Inflammatory macrophage (primary cell): ENCODE data around the gene FOXK1.
"Not testable (repeated sequence)": the region's sequence is repeated elsewhere in the genome, so short reads cannot be mapped to it uniquely, and the experiment has no call there.

Source experiments
- DNase-seq, 2 donors: peaks; one replicate each; pipeline ENCODE4 v3.0.0-alpha.2; 2020 to 2022

The FOXK1 gene

GRCh38 chr7:4787947-4788626 lies 106.0 kb downstream of the FOXK1 start:
- no peak for DNase-seq

GRCh38 chr7:4788627-4789189 lies 106.6 kb downstream of the FOXK1 start:
- DNase-seq: no peak

- no peak for DNase-seq
These were observed 107.3 kb downstream of the FOXK1 start for GRCh38 chr7:4789194-4790077.

- no peak for DNase-seq
These were observed 108.0 kb downstream of the FOXK1 start for GRCh38 chr7:4790078-4790465.

- no peak for DNase-seq
These were observed 108.5 kb downstream of the FOXK1 start for GRCh38 chr7:4790516-4790991.

GRCh38 chr7:4791101-4791737 lies 109.1 kb downstream of the FOXK1 start:
- no peak for DNase-seq

GRCh38 chr7:4791738-4792536 lies 109.8 kb downstream of the FOXK1 start:
- peak; percentile 68 to 69 for DNase-seq

GRCh38 chr7:4792537-4793126 lies 110.5 kb downstream of the FOXK1 start:
- DNase-seq: no peak

GRCh38 chr7:4793385-4793993 lies 111.4 kb downstream of the FOXK1 start:
- DNase-seq: not testable (repeated sequence)

GRCh38 chr7:4794171-4794570 lies 112.1 kb downstream of the FOXK1 start:
- not testable (repeated sequence) for DNase-seq

- DNase-seq: peak in 1 of 2 donors; percentile 24
These were observed 112.7 kb downstream of the FOXK1 start for GRCh38 chr7:4794591-4795350.

- no peak for DNase-seq
These were observed 114.4 kb downstream of the FOXK1 start for GRCh38 chr7:4796453-4796852.

GRCh38 chr7:4797858-4798705 lies 116.0 kb downstream of the FOXK1 start:
- peak; percentile 45 to 46 for DNase-seq

- DNase-seq: no peak
These were observed 116.7 kb downstream of the FOXK1 start for GRCh38 chr7:4798706-4799235.

GRCh38 chr7:4799508-4800268 lies 117.6 kb downstream of the FOXK1 start:
- no peak for DNase-seq

- no peak for DNase-seq
These were observed 118.4 kb downstream of the FOXK1 start for GRCh38 chr7:4800487-4800886.

GRCh38 chr7:4800926-4801838 lies 119.1 kb downstream of the FOXK1 start:
- DNase-seq: no peak
